Keratinocyte (primary cell): ENCODE data around the gene SLC5A2. TPM values are rescaled to one million over a fixed set of nuclear protein-coding genes. Genes with fewer than 3 reads are reported as not detected.
A peak's percentile ranks its signal among the peaks of the same experiment; 100 is the strongest.
"Not testable (repeated sequence)": the region's sequence is repeated elsewhere in the genome, so short reads cannot be mapped to it uniquely, and the experiment has no call there.

Source experiments
- DNase-seq: peaks from one replicate; pipeline ENCODE4 v3.0.0-alpha.2; 2011; ENCODE audit warnings: low read depth, missing footprints, low spot score
- FAIRE-seq: peaks from 2 replicates; lab custom pipeline; 2011; peaks lifted over from hg19 to GRCh38; lab: Jason Lieb, UNC
- H2AFZ ChIP-seq: 2 replicates; pipeline ENCODE4 v1.6.0; 2012; ENCODE audit warnings: low read length, control low read depth, inconsistent platforms; ENCODE audit not compliant: control insufficient read depth
- H3K27ac ChIP-seq: 2 replicates; pipeline ENCODE4 v1.5.1; 2011; ENCODE audit warnings: low read length; ENCODE audit not compliant: control insufficient read depth, insufficient read depth
- H3K27me3 ChIP-seq: 3 replicates; pipeline ENCODE4 v1.6.0; 2011; ENCODE audit warnings: low read length; ENCODE audit not compliant: control insufficient read depth, insufficient read depth; ENCODE audit errors: extremely low read depth
- H3K36me3 ChIP-seq, 2 experiments: 2 replicates in 1 of 2; 3 replicates in 1 of 2; pipeline ENCODE4 v1.5.1; 2011; ENCODE audit warnings: low read length in 2 of 2, mild to moderate bottlenecking in 1 of 2; ENCODE audit not compliant: control insufficient read depth in 2 of 2, insufficient read depth in 2 of 2; ENCODE audit errors: extremely low read depth in 1 of 2
- H3K4me1 ChIP-seq: 3 replicates; pipeline ENCODE4 v1.5.1; 2011; ENCODE audit warnings: low read length; ENCODE audit not compliant: control insufficient read depth, insufficient read depth; ENCODE audit errors: extremely low read depth
- H3K4me2 ChIP-seq: 3 replicates; pipeline ENCODE4 v1.6.0; 2011; ENCODE audit warnings: low read depth, low read length; ENCODE audit not compliant: control insufficient read depth, insufficient read depth; ENCODE audit errors: extremely low read depth
- H3K4me3 ChIP-seq, 3 experiments: fragments of 200-600 bp in 1 of 3; sonication (generic) in 1 of 3; 2 replicates in 2 of 3; 3 replicates in 1 of 3; pipeline ENCODE4 v1.5.1; 2011 to 2016; ENCODE audit warnings: low read length in 3 of 3, mild to moderate bottlenecking in 3 of 3, control low read depth in 2 of 3, inconsistent platforms in 1 of 3, low read depth in 1 of 3, mixed read lengths in 1 of 3, mixed run types in 1 of 3, moderate library complexity in 1 of 3; ENCODE audit not compliant: control insufficient read depth in 2 of 3, insufficient read depth in 2 of 3; ENCODE audit errors: extremely low read depth in 1 of 3
- H3K79me2 ChIP-seq: 2 replicates; pipeline ENCODE4 v1.6.0; 2012; ENCODE audit warnings: low read length; ENCODE audit not compliant: control insufficient read depth, insufficient read depth
- H3K9ac ChIP-seq: 3 replicates; pipeline ENCODE4 v1.6.0; 2011; ENCODE audit warnings: low read length; ENCODE audit not compliant: control insufficient read depth, insufficient read depth; ENCODE audit errors: extremely low read depth
- H3K9me1 ChIP-seq: 3 replicates; pipeline ENCODE4 v1.6.0; 2011; ENCODE audit warnings: low read length; ENCODE audit not compliant: control insufficient read depth, insufficient read depth; ENCODE audit errors: extremely low read depth
- H3K9me3 ChIP-seq: 2 replicates; pipeline ENCODE4 v1.5.1; 2012; ENCODE audit warnings: low read depth, low read length; ENCODE audit not compliant: control insufficient read depth
- H4K20me1 ChIP-seq: 3 replicates; pipeline ENCODE4 v1.6.0; 2011; ENCODE audit warnings: low read length; ENCODE audit not compliant: control insufficient read depth, insufficient read depth; ENCODE audit errors: extremely low read depth
- EZH2 ChIP-seq: IDR thresholded peaks from one replicate; pipeline ENCODE4 v1.6.1; 2012; ENCODE audit warnings: inconsistent platforms, mild to moderate bottlenecking, low read length, moderate library complexity
- dilution Hi-C: fragments of 300-500 bp; cut with MboI; formaldehyde crosslinking; loops from one replicate; pipeline ENCODE4 v1.7.0; 2020; ENCODE audit warnings: low sequenced_read_pairs; ENCODE audit not compliant: extremely low pct_ligation_motif_present
- polyA plus RNA-seq, 5 experiments: library from polyadenylated mRNA; depleted of rRNA in 3 of 5; stranded (reverse) in 3 of 5; stranded (forward) in 1 of 5; unstranded in 1 of 5; fragments of >200 nt; gene quantifications; 1 replicate in 1 of 5; 2 replicates in 3 of 5; 3 replicates in 1 of 5; pipeline versions ENCODE4 v1.2.1 to v1.2.3, GENCODE V29; 2011 to 2012; ENCODE audit warnings: missing spikeins in 2 of 5, low read depth in 1 of 5, low replicate concordance in 1 of 5
- TF ChIP-seq, protein P1 (sequence below), 3 experiments: IDR thresholded peaks in 1 of 3; conservative IDR thresholded peaks in 1 of 3; optimal IDR thresholded peaks in 1 of 3; 2 replicates in 2 of 3; 3 replicates in 1 of 3; pipeline versions ENCODE3 to v1.5.1; 2011; ENCODE audit warnings: low read length in 3 of 3, mild to moderate bottlenecking in 3 of 3, moderate library complexity in 2 of 3, control low read depth in 1 of 3, inconsistent platforms in 1 of 3; ENCODE audit not compliant: insufficient read depth in 2 of 3; ENCODE audit errors: extremely low read depth in 1 of 3

SLC5A2 gene
- polyA plus RNA-seq, 1 donor (not counting 4 experiments of a cell fraction or from before 2014, with no cell fraction given): not detected

GRCh38 chr16:31441956-31442355 lies 41.0 kb upstream of the SLC5A2 start:
- no peaks in the 10 kb centered on the region for H3K9me3 ChIP-seq
- no peaks in the 10 kb centered on the region for H3K4me1 ChIP-seq
- no peaks in the 10 kb centered on the region for H3K36me3 ChIP-seq
- H3K9ac ChIP-seq: no peak overlapping the region
- FAIRE-seq: no peak
- TF ChIP-seq EZH2: no peak
- TF ChIP-seq, protein P1, sequence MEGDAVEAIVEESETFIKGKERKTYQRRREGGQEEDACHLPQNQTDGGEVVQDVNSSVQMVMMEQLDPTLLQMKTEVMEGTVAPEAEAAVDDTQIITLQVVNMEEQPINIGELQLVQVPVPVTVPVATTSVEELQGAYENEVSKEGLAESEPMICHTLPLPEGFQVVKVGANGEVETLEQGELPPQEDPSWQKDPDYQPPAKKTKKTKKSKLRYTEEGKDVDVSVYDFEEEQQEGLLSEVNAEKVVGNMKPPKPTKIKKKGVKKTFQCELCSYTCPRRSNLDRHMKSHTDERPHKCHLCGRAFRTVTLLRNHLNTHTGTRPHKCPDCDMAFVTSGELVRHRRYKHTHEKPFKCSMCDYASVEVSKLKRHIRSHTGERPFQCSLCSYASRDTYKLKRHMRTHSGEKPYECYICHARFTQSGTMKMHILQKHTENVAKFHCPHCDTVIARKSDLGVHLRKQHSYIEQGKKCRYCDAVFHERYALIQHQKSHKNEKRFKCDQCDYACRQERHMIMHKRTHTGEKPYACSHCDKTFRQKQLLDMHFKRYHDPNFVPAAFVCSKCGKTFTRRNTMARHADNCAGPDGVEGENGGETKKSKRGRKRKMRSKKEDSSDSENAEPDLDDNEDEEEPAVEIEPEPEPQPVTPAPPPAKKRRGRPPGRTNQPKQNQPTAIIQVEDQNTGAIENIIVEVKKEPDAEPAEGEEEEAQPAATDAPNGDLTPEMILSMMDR (optimal IDR thresholded peaks at IDR 0.05 in 1 of 3, IDR thresholded peaks at IDR 0.05 in 1 of 3, conservative IDR thresholded peaks at IDR 0.05 in 1 of 3; ENCODE audit: extremely low read depth in 1 of 3, insufficient read depth in 2 of 3, low read length in 3 of 3): no peak
- H3K79me2 ChIP-seq: no peaks in the 10 kb centered on the region
- H4K20me1 ChIP-seq: no peaks in the 10 kb centered on the region
- dilution Hi-C loops: no loop called here
- no peak overlapping the region for H2AFZ ChIP-seq
- no peak for DNase-seq
- H3K27me3 ChIP-seq: no peaks in the 10 kb centered on the region
- no peak overlapping the region for H3K4me2 ChIP-seq
- no peak overlapping the region for H3K27ac ChIP-seq
- no peak overlapping the region for H3K4me3 ChIP-seq
- no peaks in the 10 kb centered on the region for H3K9me1 ChIP-seq

GRCh38 chr16:31445931-31446330 lies 37.0 kb upstream of the SLC5A2 start:
- FAIRE-seq, dilution Hi-C loops, H3K27me3 ChIP-seq, H4K20me1 ChIP-seq, H3K4me3 ChIP-seq, H3K9ac ChIP-seq, H3K79me2 ChIP-seq, H2AFZ ChIP-seq, H3K4me2 ChIP-seq, H3K9me1 ChIP-seq, H3K9me3 ChIP-seq, H3K36me3 ChIP-seq, H3K27ac ChIP-seq, DNase-seq, H3K4me1 ChIP-seq: not testable (repeated sequence)

DNA sequence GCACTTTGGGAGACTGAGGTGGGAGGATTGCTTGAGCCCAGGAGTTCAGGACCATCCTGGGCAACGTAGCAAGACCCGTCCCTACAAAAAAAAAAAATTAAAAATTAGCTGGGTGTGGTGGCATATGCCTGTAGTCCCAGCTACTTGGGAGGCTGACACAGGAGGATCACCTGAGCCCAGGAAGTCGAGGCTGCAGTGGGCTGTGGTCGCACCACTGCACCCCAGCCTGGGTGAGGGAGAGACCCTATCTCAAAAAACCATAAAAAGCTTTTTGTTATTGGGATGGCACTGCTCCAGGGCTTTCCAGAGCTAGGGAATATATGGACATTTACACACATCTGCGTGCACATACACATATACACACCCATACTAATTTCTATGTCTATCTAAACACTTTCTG lies 31.7 kb upstream of the SLC5A2 start:
- Histone ChIP-seq H3K4me3 (no peak overlapping the region), H3K36me3 (peaks cover 0 to 5% of the 10 kb centered on the region in 2 experiments), H3K27me3 (no peaks in the 10 kb centered on the region), H3K4me2 (peak overlapping the region; percentile 24), H3K4me1 (peaks cover 43% of the 10 kb centered on the region), H2AFZ (no peak overlapping the region), H3K27ac (no peak overlapping the region), H3K9me3 (no peaks in the 10 kb centered on the region), H3K9ac (no peak overlapping the region), H4K20me1 (no peaks in the 10 kb centered on the region), H3K79me2 (peaks cover 13% of the 10 kb centered on the region), H3K9me1 (peaks cover 4% of the 10 kb centered on the region)
- no peak for TF ChIP-seq EZH2
- TF ChIP-seq, protein P1 (optimal IDR thresholded peaks at IDR 0.05 in 1 of 3, IDR thresholded peaks at IDR 0.05 in 1 of 3, conservative IDR thresholded peaks at IDR 0.05 in 1 of 3; ENCODE audit: extremely low read depth in 1 of 3, insufficient read depth in 2 of 3, low read length in 3 of 3): no peak
- dilution Hi-C loops: no loop called here
- DNase-seq: no peak
- no peak for FAIRE-seq
